Measurements from ENCODE around the gene LHX8.

Gene LHX8

GRCh38 chr1:75203415-75204277 is 69.5 kb downstream of the LHX8 start:
- peak; percentile 6 for DNase-seq (ENCODE audit: low spot score)

- no peak for DNase-seq (ENCODE audit: low spot score)
These were observed 74.7 kb downstream of the LHX8 start for GRCh38 chr1:75208862-75209261.

Data from HuH-7.5 (cell line).